Measurements from ENCODE around the gene ZSCAN26.

The ZSCAN26 gene

GRCh38 chr6:28251661-28252008 lies 15.3 kb upstream of the ZSCAN26 start:
- peak overlapping the region; percentile 98 for H3K4me3 ChIP-seq (ENCODE audit: low read length)
- peaks cover 24% of the 10 kb centered on the region for H3K79me2 ChIP-seq (ENCODE audit: control insufficient read depth, low read length)
- peaks cover 26% of the 10 kb centered on the region for H3K36me3 ChIP-seq (ENCODE audit: control insufficient read depth, low read length)
- H3K4me1 ChIP-seq (ENCODE audit: control insufficient read depth, low read length): peaks cover 17% of the 10 kb centered on the region
- H3K9me2 ChIP-seq (replicated peaks; ENCODE audit: control insufficient read depth, low read length): no peaks in the 10 kb centered on the region
- H3K27me3 ChIP-seq (ENCODE audit: control insufficient read depth, low read length): no peaks in the 10 kb centered on the region
- H3K27ac ChIP-seq (ENCODE audit: low read depth, low read length): peak overlapping the region; percentile 38
- H4K20me1 ChIP-seq (ENCODE audit: control insufficient read depth, insufficient read depth, low read depth, low read length): no peaks in the 10 kb centered on the region
- peak overlapping the region; percentile 67 for H3K4me2 ChIP-seq (ENCODE audit: low read length)
- H3F3A ChIP-seq (ENCODE audit: control insufficient read depth, insufficient read depth): no peaks in the 10 kb centered on the region
- H3K9me3 ChIP-seq (ENCODE audit: control insufficient read depth, insufficient read depth, low read length): no peaks in the 10 kb centered on the region
- TF ChIP-seq, protein P1, sequence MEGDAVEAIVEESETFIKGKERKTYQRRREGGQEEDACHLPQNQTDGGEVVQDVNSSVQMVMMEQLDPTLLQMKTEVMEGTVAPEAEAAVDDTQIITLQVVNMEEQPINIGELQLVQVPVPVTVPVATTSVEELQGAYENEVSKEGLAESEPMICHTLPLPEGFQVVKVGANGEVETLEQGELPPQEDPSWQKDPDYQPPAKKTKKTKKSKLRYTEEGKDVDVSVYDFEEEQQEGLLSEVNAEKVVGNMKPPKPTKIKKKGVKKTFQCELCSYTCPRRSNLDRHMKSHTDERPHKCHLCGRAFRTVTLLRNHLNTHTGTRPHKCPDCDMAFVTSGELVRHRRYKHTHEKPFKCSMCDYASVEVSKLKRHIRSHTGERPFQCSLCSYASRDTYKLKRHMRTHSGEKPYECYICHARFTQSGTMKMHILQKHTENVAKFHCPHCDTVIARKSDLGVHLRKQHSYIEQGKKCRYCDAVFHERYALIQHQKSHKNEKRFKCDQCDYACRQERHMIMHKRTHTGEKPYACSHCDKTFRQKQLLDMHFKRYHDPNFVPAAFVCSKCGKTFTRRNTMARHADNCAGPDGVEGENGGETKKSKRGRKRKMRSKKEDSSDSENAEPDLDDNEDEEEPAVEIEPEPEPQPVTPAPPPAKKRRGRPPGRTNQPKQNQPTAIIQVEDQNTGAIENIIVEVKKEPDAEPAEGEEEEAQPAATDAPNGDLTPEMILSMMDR (IDR thresholded peaks at IDR 0.05; ENCODE audit: low read depth, low read length, poor library complexity, severe bottlenecking): no peak
- TF ChIP-seq EZH2phosphoT487 (IDR thresholded peaks at IDR 0.05; ENCODE audit: borderline replicate concordance, low read length): no peak

GRCh38 chr6:28252009-28252975 lies 14.7 kb upstream of the ZSCAN26 start, which contains the start of gene ZKSCAN4:
ZKSCAN4 (minus strand) TSS chr6:28252269; CDS start chr6:28251980, 289 bp downstream.
- Histone ChIP-seq H3K36me3 (ENCODE audit: control insufficient read depth, low read length) (peaks cover 23% of the 10 kb centered on the region), H3F3A (ENCODE audit: control insufficient read depth, insufficient read depth) (no peaks in the 10 kb centered on the region), H3K27ac (ENCODE audit: low read depth, low read length) (peak within 1 kb of the TSS; percentile 38), H3K9me3 (ENCODE audit: control insufficient read depth, insufficient read depth, low read length) (no peaks in the 10 kb centered on the region), H3K4me3 (ENCODE audit: low read length) (peak within 1 kb of the TSS; percentile 98), H3K4me2 (ENCODE audit: low read length) (peak within 1 kb of the TSS; percentile 67), H3K4me1 (ENCODE audit: control insufficient read depth, low read length) (peaks cover 17% of the 10 kb centered on the region), H3K27me3 (ENCODE audit: control insufficient read depth, low read length) (no peaks in the 10 kb centered on the region), H3K9me2 (replicated peaks; ENCODE audit: control insufficient read depth, low read length) (no peaks in the 10 kb centered on the region), H4K20me1 (ENCODE audit: control insufficient read depth, insufficient read depth, low read depth, low read length) (no peaks in the 10 kb centered on the region), H3K79me2 (ENCODE audit: control insufficient read depth, low read length) (peaks cover 24% of the 10 kb centered on the region)
- TF ChIP-seq, protein P1 (IDR thresholded peaks at IDR 0.05; ENCODE audit: low read depth, low read length, poor library complexity, severe bottlenecking): no peak
- TF ChIP-seq EZH2phosphoT487 (IDR thresholded peaks at IDR 0.05; ENCODE audit: borderline replicate concordance, low read length): no peak

- Histone ChIP-seq H3K9me2 (replicated peaks; ENCODE audit: control insufficient read depth, low read length) (no peaks in the 10 kb centered on the region), H3K27ac (ENCODE audit: low read depth, low read length) (no peak overlapping the region), H3K4me1 (ENCODE audit: control insufficient read depth, low read length) (peaks cover 17% of the 10 kb centered on the region), H4K20me1 (ENCODE audit: control insufficient read depth, insufficient read depth, low read depth, low read length) (no peaks in the 10 kb centered on the region), H3K4me2 (ENCODE audit: low read length) (no peak overlapping the region), H3K9me3 (ENCODE audit: control insufficient read depth, insufficient read depth, low read length) (no peaks in the 10 kb centered on the region), H3K27me3 (ENCODE audit: control insufficient read depth, low read length) (no peaks in the 10 kb centered on the region), H3K4me3 (ENCODE audit: low read length) (no peak overlapping the region), H3F3A (ENCODE audit: control insufficient read depth, insufficient read depth) (no peaks in the 10 kb centered on the region), H3K79me2 (ENCODE audit: control insufficient read depth, low read length) (peaks cover 24% of the 10 kb centered on the region), H3K36me3 (ENCODE audit: control insufficient read depth, low read length) (peaks cover 10% of the 10 kb centered on the region)
- no peak for TF ChIP-seq EZH2phosphoT487 (IDR thresholded peaks at IDR 0.05; ENCODE audit: borderline replicate concordance, low read length)
- TF ChIP-seq, protein P1 (IDR thresholded peaks at IDR 0.05; ENCODE audit: low read depth, low read length, poor library complexity, severe bottlenecking): no peak
These were observed 12.8 kb upstream of the ZSCAN26 start for GRCh38 chr6:28254121-28254519.

All from DOHH2 (cell line).